Measurements from ENCODE around the gene DENND2A. TPM values are rescaled to one million over a fixed set of nuclear protein-coding genes. Genes with fewer than 3 reads are reported as not detected.
"Not testable (repeated sequence)": the region's sequence is repeated elsewhere in the genome, so short reads cannot be mapped to it uniquely, and the experiment has no call there.

Gene DENND2A
- total RNA-seq, 4 donors from 2014 or later = 2.0 to 10.9 (median 5.1) TPM

GRCh38 chr7:140673063-140673773 lies 32.6 kb upstream of the DENND2A start:
- H3K27ac ChIP-seq = peak overlapping the region; percentile 55 to 96 (median 89)
- H3K4me1 ChIP-seq = peaks cover 23 to 27% of the 10 kb centered on the region in 2 donors
- 0 to 1% methylated on average over 6 to 8 of the region's 72 CpGs for WGBS, 2 donors
- intact Hi-C loops (cut with DNase I) = loop anchor here (10.0 kb wide), 1 partner anchor 342 kb away; the partner anchor contains the start of gene MRPS33
- H3K36me3 ChIP-seq = no peaks in the 10 kb centered on the region
- no peaks in the 10 kb centered on the region for H3K9me3 ChIP-seq
- TF ChIP-seq, protein P1, sequence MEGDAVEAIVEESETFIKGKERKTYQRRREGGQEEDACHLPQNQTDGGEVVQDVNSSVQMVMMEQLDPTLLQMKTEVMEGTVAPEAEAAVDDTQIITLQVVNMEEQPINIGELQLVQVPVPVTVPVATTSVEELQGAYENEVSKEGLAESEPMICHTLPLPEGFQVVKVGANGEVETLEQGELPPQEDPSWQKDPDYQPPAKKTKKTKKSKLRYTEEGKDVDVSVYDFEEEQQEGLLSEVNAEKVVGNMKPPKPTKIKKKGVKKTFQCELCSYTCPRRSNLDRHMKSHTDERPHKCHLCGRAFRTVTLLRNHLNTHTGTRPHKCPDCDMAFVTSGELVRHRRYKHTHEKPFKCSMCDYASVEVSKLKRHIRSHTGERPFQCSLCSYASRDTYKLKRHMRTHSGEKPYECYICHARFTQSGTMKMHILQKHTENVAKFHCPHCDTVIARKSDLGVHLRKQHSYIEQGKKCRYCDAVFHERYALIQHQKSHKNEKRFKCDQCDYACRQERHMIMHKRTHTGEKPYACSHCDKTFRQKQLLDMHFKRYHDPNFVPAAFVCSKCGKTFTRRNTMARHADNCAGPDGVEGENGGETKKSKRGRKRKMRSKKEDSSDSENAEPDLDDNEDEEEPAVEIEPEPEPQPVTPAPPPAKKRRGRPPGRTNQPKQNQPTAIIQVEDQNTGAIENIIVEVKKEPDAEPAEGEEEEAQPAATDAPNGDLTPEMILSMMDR (IDR thresholded peaks at IDR 0.05) = no peak
- peak; percentile 14 to 70 for TF ChIP-seq POLR2A (IDR thresholded peaks at IDR 0.05)
- DNase-seq = peak; percentile 84 to 86
- H3K27me3 ChIP-seq = no peaks in the 10 kb centered on the region
- H3K4me3 ChIP-seq (replicated peaks in 1 of 3) = peak overlapping the region; percentile 72 to 85 (median 73)

DNA sequence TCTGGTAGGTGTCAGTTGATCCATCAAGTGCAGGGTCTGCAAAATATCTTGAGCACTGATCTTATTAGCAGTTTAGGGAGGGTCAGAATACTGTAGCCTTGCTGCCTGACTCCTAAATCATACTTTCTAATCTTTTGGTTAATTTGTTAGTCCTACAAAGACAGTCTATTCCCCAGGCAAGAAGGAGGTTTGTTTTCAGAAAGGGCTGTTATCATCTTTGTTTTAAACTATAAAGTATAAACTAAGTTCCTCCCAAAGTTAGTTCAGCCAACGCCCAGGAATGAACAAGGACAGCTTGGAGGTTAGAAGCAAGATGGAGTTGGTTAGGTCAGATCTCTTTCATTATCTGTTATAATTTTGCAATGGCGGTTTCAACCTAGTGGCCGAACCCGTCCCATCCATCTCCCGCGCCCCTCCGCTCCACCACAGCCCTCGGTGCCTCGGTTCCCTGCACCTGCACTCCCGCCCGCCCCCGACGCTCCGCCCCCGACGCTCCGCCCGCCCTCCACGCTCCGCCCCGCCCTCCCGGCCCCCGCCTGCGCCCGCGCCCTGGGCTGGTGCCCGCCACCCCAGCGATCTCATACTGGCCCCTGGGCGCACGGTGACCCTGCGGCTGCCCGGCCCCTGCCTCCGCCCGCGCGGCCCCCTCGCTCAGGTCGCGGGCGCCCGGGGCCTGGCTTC lies 31.9 kb upstream of the DENND2A start, which contains the start of gene ADCK2:
ADCK2 (plus strand) TSS at position 564 of the 681 bp plus-strand sequence. CDS start 386 bp downstream, outside the sequence.
- H3K4me1 ChIP-seq = peaks cover 23 to 27% of the 10 kb centered on the region in 2 donors
- H3K27ac ChIP-seq = peak within 1 kb of the TSS; percentile 55 to 96 (median 89)
- no peaks in the 10 kb centered on the region for H3K27me3 ChIP-seq
- 1 to 4% methylated on average over 12 to 16 of the region's 41 CpGs for WGBS, 2 donors
- peak within 1 kb of the TSS; percentile 72 to 85 (median 73) for H3K4me3 ChIP-seq (replicated peaks in 1 of 3)
- DNase-seq = peak; percentile 63 to 66
- peak; percentile 26 to 68 for TF ChIP-seq POLR2A (IDR thresholded peaks at IDR 0.05)
- TF ChIP-seq, protein P1 (IDR thresholded peaks at IDR 0.05) = no peak
- intact Hi-C loops (cut with DNase I) = loop anchor here (10.0 kb wide), 1 partner anchor 342 kb away; the partner anchor contains the start of gene MRPS33
- no peaks in the 10 kb centered on the region for H3K9me3 ChIP-seq
- no peaks in the 10 kb centered on the region for H3K36me3 ChIP-seq

DNA sequence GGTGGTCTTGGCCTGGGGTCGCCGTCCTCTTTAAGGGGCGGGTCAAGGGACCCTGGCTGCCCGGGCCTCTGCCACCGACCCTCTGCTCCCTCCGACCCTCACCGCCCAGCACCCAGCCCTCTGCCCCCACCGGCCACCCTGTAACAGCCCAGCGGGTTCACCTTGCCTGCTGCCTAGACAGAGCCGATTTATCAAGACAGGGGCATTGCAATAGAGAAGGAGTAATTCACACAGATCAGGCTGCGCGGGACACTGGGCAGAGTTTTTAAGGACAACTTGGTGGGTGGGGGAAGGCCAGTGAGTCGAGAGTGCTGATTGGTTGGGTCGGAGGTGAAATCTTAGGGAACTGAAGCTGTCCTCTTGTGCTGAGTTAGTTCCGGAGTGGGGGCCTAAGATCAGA lies 31.4 kb upstream of the DENND2A start:
- H3K9me3 ChIP-seq = no peaks in the 10 kb centered on the region
- intact Hi-C loops (cut with DNase I) = loop anchor here (10.0 kb wide), 1 partner anchor 343 kb away; the partner anchor contains the start of gene MRPS33
- H3K27me3 ChIP-seq = no peaks in the 10 kb centered on the region
- no peak overlapping the region for H3K4me3 ChIP-seq (replicated peaks in 1 of 3)
- DNase-seq = no peak
- H3K4me1 ChIP-seq = peaks cover 23 to 27% of the 10 kb centered on the region in 2 donors
- no peak overlapping the region for H3K27ac ChIP-seq
- no peak for TF ChIP-seq POLR2A (IDR thresholded peaks at IDR 0.05)
- TF ChIP-seq, protein P1 (IDR thresholded peaks at IDR 0.05) = no peak
- 71 to 73% methylated on average over 15 of the region's 15 CpGs for WGBS, 2 donors
- no peaks in the 10 kb centered on the region for H3K36me3 ChIP-seq

- Histone ChIP-seq H3K36me3 (no peaks in the 10 kb centered on the region), H3K27me3 (no peaks in the 10 kb centered on the region), H3K4me1 (peaks cover 19 to 22% of the 10 kb centered on the region in 2 donors), H3K9me3 (no peaks in the 10 kb centered on the region), H3K4me3 (replicated peaks in 1 of 3) (no peak overlapping the region), H3K27ac (no peak overlapping the region)
- TF ChIP-seq, protein P1 (IDR thresholded peaks at IDR 0.05) = no peak
- TF ChIP-seq POLR2A (IDR thresholded peaks at IDR 0.05) = no peak
- no peak for DNase-seq
- intact Hi-C loops (cut with DNase I) = loop anchor here (10.0 kb wide), 1 partner anchor 344 kb away; the partner anchor contains the start of gene MRPS33
- WGBS, 2 donors = 66 to 68% methylated on average over 4 of the region's 4 CpGs
Observed at GRCh38 chr7:140670343-140670935, 29.8 kb upstream of the DENND2A start.

- not testable (repeated sequence) for H3K4me3 ChIP-seq (replicated peaks in 1 of 3); H3K9me3 ChIP-seq; H3K27ac ChIP-seq; DNase-seq; H3K27me3 ChIP-seq; H3K36me3 ChIP-seq
- intact Hi-C loops (cut with DNase I) = loop anchor here (10.0 kb wide), 1 partner anchor 345 kb away; the partner anchor contains the start of gene MRPS33
- 90 to 92% methylated on average over 10 of the region's 10 CpGs for WGBS, 2 donors
- peaks cover 13 to 17% of the 10 kb centered on the region in 2 donors for H3K4me1 ChIP-seq
Observed at GRCh38 chr7:140669862-140670261, 29.2 kb upstream of the DENND2A start.

All from thyroid gland (tissue), 4 donors.